Activated naive CD4-positive, alpha-beta T cell treated with anti-CD3 and anti-CD28 coated beads, Interleukin-2, amount 50 U/mL, for 24 hours (primary cell): ENCODE data around the gene PTPRD.

Experiments
- H3K27ac Mint-ChIP-seq: one replicate; pipeline ENCODE4 v1.8.0; 2021; ENCODE audit warnings: mild to moderate bottlenecking, mixed read lengths
- H3K27me3 Mint-ChIP-seq: one replicate; pipeline ENCODE4 v1.8.0; 2021; ENCODE audit warnings: mixed read lengths
- H3K36me3 Mint-ChIP-seq: one replicate; pipeline ENCODE4 v1.8.0; 2021; ENCODE audit warnings: mixed read lengths
- H3K4me1 Mint-ChIP-seq: one replicate; pipeline ENCODE4 v1.8.0; 2021; ENCODE audit warnings: mixed read lengths
- H3K4me3 Mint-ChIP-seq: one replicate; pipeline ENCODE4 v1.8.0; 2021; ENCODE audit warnings: mild to moderate bottlenecking, mixed read lengths
- H3K9me3 Mint-ChIP-seq: one replicate; pipeline ENCODE4 v1.8.0; 2021; ENCODE audit warnings: mixed read lengths

The PTPRD gene

GRCh38 chr9:10212702-10213101, 400.1 kb downstream of the PTPRD start:
- H3K27me3 Mint-ChIP-seq: no peaks in the 10 kb centered on the region
- H3K36me3 Mint-ChIP-seq: no peaks in the 10 kb centered on the region
- no peak overlapping the region for H3K27ac Mint-ChIP-seq
- H3K9me3 Mint-ChIP-seq: no peaks in the 10 kb centered on the region
- no peak overlapping the region for H3K4me3 Mint-ChIP-seq
- H3K4me1 Mint-ChIP-seq: peaks cover 3% of the 10 kb centered on the region

- Mint-ChIP-seq H3K9me3 (no peaks in the 10 kb centered on the region), H3K4me3 (no peak overlapping the region), H3K36me3 (no peaks in the 10 kb centered on the region), H3K27ac (no peak overlapping the region), H3K27me3 (no peaks in the 10 kb centered on the region), H3K4me1 (peaks cover 3% of the 10 kb centered on the region)
Measured at GRCh38 chr9:10208691-10209069, 404.1 kb downstream of the PTPRD start.

GRCh38 chr9:10204276-10204675, 408.5 kb downstream of the PTPRD start:
- Mint-ChIP-seq H3K27me3 (no peaks in the 10 kb centered on the region), H3K4me1 (peaks cover 3% of the 10 kb centered on the region), H3K9me3 (no peaks in the 10 kb centered on the region), H3K4me3 (no peak overlapping the region), H3K36me3 (no peaks in the 10 kb centered on the region), H3K27ac (no peak overlapping the region)

GRCh38 chr9:10173561-10173960, 439.2 kb downstream of the PTPRD start:
- Mint-ChIP-seq H3K36me3 (no peaks in the 10 kb centered on the region), H3K27ac (no peak overlapping the region), H3K4me1 (no peaks in the 10 kb centered on the region), H3K4me3 (no peak overlapping the region), H3K27me3 (no peaks in the 10 kb centered on the region), H3K9me3 (peaks cover 11% of the 10 kb centered on the region)

- Mint-ChIP-seq H3K9me3 (peaks cover 6% of the 10 kb centered on the region), H3K4me1 (no peaks in the 10 kb centered on the region), H3K36me3 (no peaks in the 10 kb centered on the region), H3K27me3 (no peaks in the 10 kb centered on the region), H3K27ac (no peak overlapping the region), H3K4me3 (no peak overlapping the region)
Measured at GRCh38 chr9:10172476-10172875, 440.3 kb downstream of the PTPRD start.

GRCh38 chr9:10168241-10168640, 444.6 kb downstream of the PTPRD start:
- no peaks in the 10 kb centered on the region for H3K27me3 Mint-ChIP-seq
- H3K4me3 Mint-ChIP-seq: no peak overlapping the region
- H3K4me1 Mint-ChIP-seq: no peaks in the 10 kb centered on the region
- H3K9me3 Mint-ChIP-seq: no peaks in the 10 kb centered on the region
- H3K36me3 Mint-ChIP-seq: no peaks in the 10 kb centered on the region
- no peak overlapping the region for H3K27ac Mint-ChIP-seq

- H3K9me3 Mint-ChIP-seq: peaks cover 3% of the 10 kb centered on the region
- H3K4me3 Mint-ChIP-seq: no peak overlapping the region
- H3K27ac Mint-ChIP-seq: no peak overlapping the region
- no peaks in the 10 kb centered on the region for H3K27me3 Mint-ChIP-seq
- no peaks in the 10 kb centered on the region for H3K4me1 Mint-ChIP-seq
- no peaks in the 10 kb centered on the region for H3K36me3 Mint-ChIP-seq
Measured at GRCh38 chr9:10148796-10149195, 464.0 kb downstream of the PTPRD start.

- H3K9me3 Mint-ChIP-seq: peaks cover 3% of the 10 kb centered on the region
- H3K36me3 Mint-ChIP-seq: no peaks in the 10 kb centered on the region
- H3K27me3 Mint-ChIP-seq: no peaks in the 10 kb centered on the region
- no peak overlapping the region for H3K27ac Mint-ChIP-seq
- H3K4me3 Mint-ChIP-seq: no peak overlapping the region
- H3K4me1 Mint-ChIP-seq: no peaks in the 10 kb centered on the region
Measured at GRCh38 chr9:10146517-10147331, 466.1 kb downstream of the PTPRD start.

GRCh38 chr9:10144355-10144754, 468.4 kb downstream of the PTPRD start:
- H3K27me3 Mint-ChIP-seq: no peaks in the 10 kb centered on the region
- no peaks in the 10 kb centered on the region for H3K4me1 Mint-ChIP-seq
- H3K36me3 Mint-ChIP-seq: no peaks in the 10 kb centered on the region
- no peak overlapping the region for H3K4me3 Mint-ChIP-seq
- peaks cover 9% of the 10 kb centered on the region for H3K9me3 Mint-ChIP-seq
- no peak overlapping the region for H3K27ac Mint-ChIP-seq

GRCh38 chr9:10135553-10135952, 477.2 kb downstream of the PTPRD start:
- peaks cover 13% of the 10 kb centered on the region for H3K9me3 Mint-ChIP-seq
- no peaks in the 10 kb centered on the region for H3K27me3 Mint-ChIP-seq
- H3K36me3 Mint-ChIP-seq: no peaks in the 10 kb centered on the region
- H3K4me3 Mint-ChIP-seq: no peak overlapping the region
- H3K27ac Mint-ChIP-seq: no peak overlapping the region
- no peaks in the 10 kb centered on the region for H3K4me1 Mint-ChIP-seq

GRCh38 chr9:10134266-10134665, 478.5 kb downstream of the PTPRD start:
- Mint-ChIP-seq H3K27me3 (no peaks in the 10 kb centered on the region), H3K36me3 (no peaks in the 10 kb centered on the region), H3K27ac (no peak overlapping the region), H3K9me3 (peaks cover 7% of the 10 kb centered on the region), H3K4me3 (no peak overlapping the region), H3K4me1 (no peaks in the 10 kb centered on the region)

- Mint-ChIP-seq H3K27ac (no peak overlapping the region), H3K36me3 (no peaks in the 10 kb centered on the region), H3K4me1 (no peaks in the 10 kb centered on the region), H3K4me3 (no peak overlapping the region), H3K27me3 (no peaks in the 10 kb centered on the region), H3K9me3 (no peaks in the 10 kb centered on the region)
Measured at GRCh38 chr9:10130061-10130675, 482.6 kb downstream of the PTPRD start.

- Mint-ChIP-seq H3K27me3 (no peaks in the 10 kb centered on the region), H3K36me3 (no peaks in the 10 kb centered on the region), H3K4me3 (no peak overlapping the region), H3K4me1 (no peaks in the 10 kb centered on the region), H3K9me3 (no peaks in the 10 kb centered on the region), H3K27ac (no peak overlapping the region)
Measured at GRCh38 chr9:10127867-10128266, 484.9 kb downstream of the PTPRD start.

- Mint-ChIP-seq H3K36me3 (no peaks in the 10 kb centered on the region), H3K4me3 (no peak overlapping the region), H3K9me3 (peaks cover 17% of the 10 kb centered on the region), H3K27me3 (no peaks in the 10 kb centered on the region), H3K4me1 (no peaks in the 10 kb centered on the region), H3K27ac (no peak overlapping the region)
Measured at GRCh38 chr9:10112798-10113197, 500.0 kb downstream of the PTPRD start.

- no peak overlapping the region for H3K27ac Mint-ChIP-seq
- H3K36me3 Mint-ChIP-seq: no peaks in the 10 kb centered on the region
- peaks cover 17% of the 10 kb centered on the region for H3K9me3 Mint-ChIP-seq
Measured at GRCh38 chr9:10112070-10112469, 500.7 kb downstream of the PTPRD start.

GRCh38 chr9:10108815-10109214, 504.0 kb downstream of the PTPRD start:
- Mint-ChIP-seq H3K4me1 (no peaks in the 10 kb centered on the region), H3K27ac (no peak overlapping the region), H3K27me3 (no peaks in the 10 kb centered on the region), H3K4me3 (no peak overlapping the region), H3K9me3 (peaks cover 18% of the 10 kb centered on the region), H3K36me3 (no peaks in the 10 kb centered on the region)

More at GRCh38 chr9:10112070-10112469, 500.7 kb downstream of the PTPRD start:
- no peaks in the 10 kb centered on the region for H3K4me1 Mint-ChIP-seq
- no peaks in the 10 kb centered on the region for H3K27me3 Mint-ChIP-seq
- H3K4me3 Mint-ChIP-seq: no peak overlapping the region
